Sigmoid colon (tissue), 7 donors: Measurements from ENCODE around the gene FDX1. TPM values are rescaled to one million over a fixed set of nuclear protein-coding genes. Genes with fewer than 3 reads are reported as not detected.

Experiments used
- DNase-seq: peaks from one replicate; pipeline ENCODE4 v3.0.0-alpha.2; 2019
- H3K27ac ChIP-seq, 4 donors: fragments of 200-600 bp; sonication (generic); one replicate each; pipeline ENCODE4 v1.5.1; 2016 to 2019; ENCODE audit warnings: mild to moderate bottlenecking in 1 of 4
- H3K27me3 ChIP-seq, 3 donors: fragments of 200-600 bp; sonication (generic); one replicate each; pipeline ENCODE4 v1.5.1; 2019; ENCODE audit warnings: mild to moderate bottlenecking in 1 of 3
- H3K36me3 ChIP-seq, 4 donors: fragments of 200-600 bp; sonication (generic); one replicate each; pipeline ENCODE4 v1.5.1; 2016 to 2019
- H3K4me1 ChIP-seq, 4 donors: fragments of 200-600 bp; sonication (generic); one replicate each; pipeline ENCODE4 v1.5.1; 2017 to 2019
- H3K4me3 ChIP-seq, 4 donors: fragments of 200-600 bp; sonication (generic); one replicate each; pipeline ENCODE4 v1.5.1; 2017 to 2019; ENCODE audit warnings: mild to moderate bottlenecking in 2 of 4, moderate library complexity in 1 of 4
- H3K9me3 ChIP-seq, 4 donors: fragments of 200-600 bp in 3 of 4; sonication (generic) in 3 of 4; one replicate each; pipeline versions ENCODE4 v1.5.1 to v1.6.1; 2013 to 2019
- CTCF ChIP-seq, 4 experiments: fragments of 450-650 bp in 3 of 4; fragments of 200-600 bp in 1 of 4; IDR thresholded peaks; one replicate each; pipeline ENCODE4 v1.5.1; 2016 to 2019; ENCODE audit warnings: antibody characterized with exemption in 4 of 4, mild to moderate bottlenecking in 3 of 4, moderate library complexity in 2 of 4
- EP300 ChIP-seq, 4 donors: sonication (generic); formaldehyde crosslinking; IDR thresholded peaks; one replicate each; pipeline ENCODE4 v1.6.1; 2017; ENCODE audit warnings: antibody characterized with exemption in 4 of 4
- POLR2A ChIP-seq, 2 donors: fragments of 450-650 bp; IDR thresholded peaks; one replicate each; pipeline ENCODE4 v1.6.1; 2016; ENCODE audit warnings: antibody characterized with exemption in 2 of 2, mild to moderate bottlenecking in 2 of 2, moderate library complexity in 2 of 2
- POLR2AphosphoS5 ChIP-seq, 4 donors: sonication (generic); formaldehyde crosslinking; IDR thresholded peaks; one replicate each; pipeline ENCODE4 v1.6.1; 2017; ENCODE audit warnings: antibody characterized with exemption in 4 of 4
- WGBS, 2 donors: extraction: QIAGEN DNeasy Blood & Tissue Kit; methylation state at CpG; one replicate each; pipeline ENCODE4 v1.1.7; 2013; 5-methylcytosine and 5-hydroxymethylcytosine counted together
- intact Hi-C: fragments of 100-400 bp; cut with DNase I; formaldehyde crosslinking; loops from one replicate; pipeline ENCODE4 v1.15.1; 2023
- polyA plus RNA-seq, 3 donors: library from polyadenylated mRNA; stranded (reverse); fragments of 200-250 nt; gene quantifications; one replicate each; pipeline ENCODE4 v1.2.3, GENCODE V29; 2013
- total RNA-seq, 4 donors: library from RNA; depleted of rRNA; stranded (reverse); fragments of >200 nt; gene quantifications; one replicate each; pipeline ENCODE4 v1.1.0, GENCODE V29; 2016
- donor health status: healthy with polysubstance abuse.
- donor health status: Bipolar disorder and iron deficiency.
- donor health status: healthy.

FDX1 gene
- total and polyA plus RNA-seq, 7 donors = 10.5 to 33.1 (median 13.8) TPM

GRCh38 chr11:110468121-110468520 lies 38.4 kb downstream of the FDX1 start:
- WGBS, 2 donors = 97% methylated on average over 4 of the region's 4 CpGs
- no peak overlapping the region for H3K27ac ChIP-seq
- H3K4me1 ChIP-seq = no peaks in the 10 kb centered on the region
- no peak for DNase-seq
- no peaks in the 10 kb centered on the region for H3K36me3 ChIP-seq
- H3K9me3 ChIP-seq = no peaks in the 10 kb centered on the region
- H3K27me3 ChIP-seq = no peaks in the 10 kb centered on the region
- intact Hi-C loops = no loop called here
- TF ChIP-seq CTCF (IDR thresholded peaks at IDR 0.05) (no peak), EP300 (IDR thresholded peaks at IDR 0.05) (no peak), POLR2AphosphoS5 (IDR thresholded peaks at IDR 0.05) (no peak), POLR2A (IDR thresholded peaks at IDR 0.05) (no peak)
- no peak overlapping the region for H3K4me3 ChIP-seq

- no peak for TF ChIP-seq POLR2A (IDR thresholded peaks at IDR 0.05)
- no peak for TF ChIP-seq POLR2AphosphoS5 (IDR thresholded peaks at IDR 0.05)
- TF ChIP-seq CTCF (IDR thresholded peaks at IDR 0.05) = no peak
- no peak for TF ChIP-seq EP300 (IDR thresholded peaks at IDR 0.05)
- DNase-seq = no peak
- no peaks in the 10 kb centered on the region for H3K9me3 ChIP-seq
- intact Hi-C loops = no loop called here
- no peak overlapping the region for H3K27ac ChIP-seq
- no peaks in the 10 kb centered on the region for H3K4me1 ChIP-seq
- H3K4me3 ChIP-seq = no peak overlapping the region
- no peaks in the 10 kb centered on the region for H3K27me3 ChIP-seq
- H3K36me3 ChIP-seq = no peaks in the 10 kb centered on the region
Observed at GRCh38 chr11:110469127-110469526, 39.4 kb downstream of the FDX1 start.

GRCh38 chr11:110470716-110471115 lies 41.0 kb downstream of the FDX1 start:
- intact Hi-C loops = no loop called here
- Histone ChIP-seq H3K4me1 (no peaks in the 10 kb centered on the region), H3K4me3 (no peak overlapping the region), H3K9me3 (no peaks in the 10 kb centered on the region), H3K27me3 (no peaks in the 10 kb centered on the region), H3K36me3 (no peaks in the 10 kb centered on the region), H3K27ac (no peak overlapping the region)
- TF ChIP-seq CTCF (IDR thresholded peaks at IDR 0.05) = no peak
- TF ChIP-seq EP300 (IDR thresholded peaks at IDR 0.05) = no peak
- no peak for TF ChIP-seq POLR2AphosphoS5 (IDR thresholded peaks at IDR 0.05)
- no peak for TF ChIP-seq POLR2A (IDR thresholded peaks at IDR 0.05)
- 86 to 87% methylated on average over 2 of the region's 2 CpGs for WGBS, 2 donors
- DNase-seq = no peak

GRCh38 chr11:110471371-110471770 lies 41.6 kb downstream of the FDX1 start:
- Histone ChIP-seq H3K4me3 (no peak overlapping the region), H3K27ac (no peak overlapping the region), H3K4me1 (no peaks in the 10 kb centered on the region), H3K27me3 (no peaks in the 10 kb centered on the region), H3K9me3 (no peaks in the 10 kb centered on the region), H3K36me3 (no peaks in the 10 kb centered on the region)
- intact Hi-C loops = no loop called here
- TF ChIP-seq POLR2A (IDR thresholded peaks at IDR 0.05) (no peak), CTCF (IDR thresholded peaks at IDR 0.05) (no peak), EP300 (IDR thresholded peaks at IDR 0.05) (no peak), POLR2AphosphoS5 (IDR thresholded peaks at IDR 0.05) (no peak)
- no peak for DNase-seq
- 78 to 86% methylated on average over 1 of the region's 1 CpG for WGBS, 2 donors

- TF ChIP-seq POLR2AphosphoS5 (IDR thresholded peaks at IDR 0.05) (no peak), CTCF (IDR thresholded peaks at IDR 0.05) (no peak), POLR2A (IDR thresholded peaks at IDR 0.05) (no peak), EP300 (IDR thresholded peaks at IDR 0.05) (no peak)
- no peak for DNase-seq
- Histone ChIP-seq H3K36me3 (no peaks in the 10 kb centered on the region), H3K27ac (no peak overlapping the region), H3K4me3 (no peak overlapping the region), H3K4me1 (no peaks in the 10 kb centered on the region), H3K9me3 (no peaks in the 10 kb centered on the region), H3K27me3 (no peaks in the 10 kb centered on the region)
- WGBS, 2 donors = 97 to 98% methylated on average over 1 of the region's 1 CpG
- intact Hi-C loops = no loop called here
Observed at GRCh38 chr11:110472858-110473257, 43.1 kb downstream of the FDX1 start.
